Superior temporal gyrus (tissue), 1 donor: ENCODE data around the gene MIEN1.
A peak's percentile ranks its signal among the peaks of the same experiment; 100 is the strongest.
"Not testable (repeated sequence)": the region's sequence is repeated elsewhere in the genome, so short reads cannot be mapped to it uniquely, and the experiment has no call there.

Experiments used
- DNase-seq: peaks from one replicate; pipeline ENCODE4 v3.0.0-alpha.2; 2016; ENCODE audit errors: extremely low spot score

MIEN1 gene

GRCh38 chr17:39699157-39699817 lies 31.0 kb downstream of the MIEN1 start:
- not testable (repeated sequence) for DNase-seq

- no peak for DNase-seq
Measured at GRCh38 chr17:39697961-39698360, 32.4 kb downstream of the MIEN1 start.

- DNase-seq, result no peak
Measured at GRCh38 chr17:39696731-39697130, 33.6 kb downstream of the MIEN1 start.

DNA sequence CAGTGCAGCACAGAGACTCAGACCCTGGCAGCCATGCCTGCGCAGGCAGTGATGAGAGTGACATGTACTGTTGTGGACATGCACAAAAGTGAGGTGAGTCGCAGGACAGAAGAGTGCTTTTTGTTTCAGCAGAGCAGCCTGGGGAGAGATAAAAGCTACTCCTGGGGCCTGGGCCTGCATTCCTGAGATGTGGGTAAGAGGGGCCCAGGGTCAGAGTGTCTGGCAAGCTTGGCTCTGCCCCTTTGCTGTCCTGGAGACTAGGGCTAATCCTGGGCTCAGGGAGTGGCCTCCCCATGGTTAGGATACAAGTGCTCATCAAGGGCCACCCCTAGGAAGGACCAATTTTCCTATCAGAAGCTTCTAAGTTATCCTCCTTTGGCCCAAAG lies 35.2 kb downstream of the MIEN1 start:
- DNase-seq, result no peak

- DNase-seq, result no peak
Measured at GRCh38 chr17:39694593-39694992, 35.7 kb downstream of the MIEN1 start.

GRCh38 chr17:39688945-39689344 lies 41.4 kb downstream of the MIEN1 start:
- no peak for DNase-seq

- no peak for DNase-seq
Measured at GRCh38 chr17:39688475-39688835, 41.9 kb downstream of the MIEN1 start.

DNA sequence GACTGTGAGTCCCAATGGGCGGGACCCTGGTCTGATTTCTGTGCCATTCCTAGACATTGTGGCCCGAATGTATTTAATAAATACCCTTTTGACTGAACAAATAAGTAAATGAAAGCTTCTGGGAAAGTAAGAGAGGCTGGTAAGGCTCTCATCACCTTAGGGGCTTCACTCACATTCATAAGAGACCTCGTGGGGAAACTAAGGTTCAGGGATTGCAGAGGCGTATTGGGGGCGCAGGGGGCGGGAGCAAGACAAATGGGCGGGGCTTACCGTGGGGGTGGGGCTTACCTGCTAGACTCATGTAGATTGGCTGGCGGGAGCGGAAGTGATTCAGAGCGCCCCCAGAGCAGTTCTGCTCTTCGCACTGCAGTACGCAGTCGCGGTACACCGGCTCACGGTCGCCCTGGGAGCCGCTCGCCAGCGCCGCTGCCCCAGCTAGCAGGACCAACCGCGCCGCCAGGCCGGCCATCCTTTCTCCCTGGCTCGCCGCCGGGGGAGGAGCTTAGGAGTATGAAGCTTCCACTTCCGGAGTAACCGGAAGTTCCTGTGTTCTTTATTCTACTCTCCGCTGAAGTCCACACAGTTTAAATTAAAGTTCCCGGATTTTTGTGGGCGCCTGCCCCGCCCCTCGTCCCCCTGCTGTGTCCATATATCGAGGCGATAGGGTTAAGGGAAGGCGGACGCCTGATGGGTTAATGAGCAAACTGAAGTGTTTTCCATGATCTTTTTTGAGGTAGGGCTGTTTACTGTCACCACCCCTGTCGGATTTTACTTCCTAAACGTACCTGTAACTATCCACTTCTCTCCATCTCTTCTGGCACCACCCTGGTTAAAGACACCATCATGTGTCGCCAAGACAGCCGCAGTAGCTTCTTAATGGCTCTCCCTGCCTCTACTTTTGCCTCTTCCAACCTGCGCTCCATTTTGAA lies 42.5 kb downstream of the MIEN1 start, which contains the start of gene PGAP3:
Gene PGAP3 (minus strand): TSS at position 512 of the 929 bp plus-strand sequence. CDS start 43 bp downstream, at position 469.
- DNase-seq, result peak; percentile 96

DNA sequence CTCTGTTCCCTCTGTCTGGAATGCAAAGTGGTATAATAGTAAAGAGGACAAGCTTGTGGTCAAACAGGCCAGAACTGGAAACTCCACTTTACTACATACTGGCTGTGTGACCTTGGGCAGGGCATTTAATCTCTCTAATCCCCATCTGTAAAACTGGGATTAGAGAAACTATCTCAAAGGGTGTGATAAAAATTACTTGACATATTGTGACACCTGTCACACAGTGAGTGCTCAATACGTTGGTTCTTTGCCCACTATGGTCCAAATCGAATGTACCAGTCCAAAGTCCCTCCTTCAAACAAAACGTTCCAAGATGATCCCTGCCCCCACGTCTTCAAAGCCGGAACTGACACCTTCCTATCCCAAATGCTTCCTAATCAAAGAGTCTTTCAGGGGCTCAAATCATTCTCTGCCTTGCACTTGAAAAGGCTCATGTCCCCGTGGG lies 43.2 kb downstream of the MIEN1 start:
- DNase-seq, result no peak

- DNase-seq, result no peak
Measured at GRCh38 chr17:39684369-39685192, 45.8 kb downstream of the MIEN1 start.

DNA sequence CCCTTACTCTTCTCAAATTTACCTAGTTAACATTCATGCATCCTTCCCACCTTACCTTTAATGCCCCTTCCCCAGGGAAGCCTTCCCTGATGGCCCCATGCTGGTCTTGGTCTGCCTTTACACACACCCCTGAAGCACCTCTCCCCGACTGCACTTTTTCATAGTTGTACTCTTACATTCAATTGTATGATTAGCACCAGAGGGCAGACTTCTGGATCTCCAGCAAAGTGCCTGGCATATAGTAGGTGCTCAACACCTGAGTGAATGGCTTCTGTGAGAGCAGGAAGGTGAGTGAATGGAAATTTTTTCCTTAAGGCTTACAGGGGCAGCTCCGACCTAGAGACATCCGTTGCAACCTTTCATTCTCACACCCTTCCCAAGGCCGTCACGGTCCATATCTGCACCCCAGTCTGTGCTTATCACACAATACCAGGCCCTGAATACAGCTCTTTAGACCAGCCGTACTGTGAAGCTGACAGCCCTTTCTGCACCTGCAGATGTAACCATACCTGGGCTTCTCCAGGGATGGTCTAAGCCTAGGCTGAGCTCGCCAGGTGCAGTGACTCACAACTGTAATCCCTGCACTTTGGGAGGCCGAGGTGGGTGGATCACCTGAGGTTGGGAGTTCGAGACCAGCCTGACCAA lies 46.9 kb downstream of the MIEN1 start:
- DNase-seq, result no peak

GRCh38 chr17:39679521-39680192 lies 50.7 kb downstream of the MIEN1 start:
- no peak for DNase-seq
